HG03064 (cell line): Measurements from ENCODE around the gene BCL2L1.
A peak's percentile ranks its signal among the peaks of the same experiment; 100 is the strongest.

Experiments
- ATAC-seq: cut with Tn5 transposase; IDR thresholded peaks from one replicate; pipeline ENCODE4 v1.9.1; 2021; ENCODE audit warnings: low read depth; ENCODE audit not compliant: unreplicated experiment

BCL2L1 gene

DNA sequence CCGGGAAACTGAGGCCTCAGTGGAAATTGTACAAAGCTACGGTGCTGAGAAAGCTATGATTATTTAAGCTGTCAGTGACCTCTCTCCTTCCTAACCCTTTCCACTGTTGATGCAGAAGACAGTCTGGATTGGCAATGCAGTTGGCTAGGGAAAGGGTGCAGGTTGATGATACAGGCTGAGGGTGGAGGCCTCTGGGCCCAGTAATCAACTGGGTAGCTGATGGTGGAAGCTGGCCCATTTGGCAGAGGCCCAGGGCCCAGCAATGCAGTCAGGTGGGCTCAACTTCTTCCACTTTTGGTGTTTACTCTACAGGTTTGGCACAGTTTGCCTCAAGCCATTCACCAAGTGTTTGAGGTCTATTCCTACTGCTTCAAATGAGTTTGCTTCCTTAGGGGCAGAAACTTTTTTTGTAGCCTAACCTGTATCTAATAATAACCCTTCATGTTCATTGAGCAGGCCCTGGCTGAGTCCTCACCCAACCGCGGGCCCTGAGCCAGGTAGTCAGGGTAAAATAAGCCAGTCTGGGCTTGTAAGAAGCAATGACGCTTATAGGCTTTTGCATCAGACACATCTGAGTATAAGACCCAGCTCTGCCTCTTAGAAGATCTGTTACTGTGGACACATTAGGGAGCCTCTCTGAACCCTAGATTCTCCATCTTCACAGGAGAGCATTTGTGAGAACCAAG is 12.1 kb downstream of the BCL2L1 start:
- no peak for ATAC-seq

DNA sequence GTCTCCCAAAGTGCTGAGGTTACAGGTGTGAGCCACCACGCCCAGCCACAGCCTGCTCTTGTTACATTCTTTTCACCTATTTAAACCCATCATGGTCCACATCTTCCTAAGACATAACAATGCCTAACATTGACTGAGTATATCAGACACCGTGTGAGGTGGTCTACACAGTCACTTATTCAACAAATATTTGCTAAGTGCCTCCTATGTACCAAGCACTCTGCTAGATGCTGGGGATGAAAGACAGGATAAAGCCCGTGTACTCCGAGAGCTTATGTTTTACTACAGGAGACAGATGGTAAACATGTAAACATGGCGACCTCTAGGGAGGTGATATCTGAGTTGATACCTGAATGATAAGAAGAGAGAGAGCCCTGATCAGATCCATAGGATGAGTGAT is 12.7 kb downstream of the BCL2L1 start:
- no peak for ATAC-seq

- no peak for ATAC-seq
Measured at GRCh38 chr20:31708736-31709534, 13.7 kb downstream of the BCL2L1 start.

GRCh38 chr20:31707994-31708735 is 14.5 kb downstream of the BCL2L1 start:
- ATAC-seq, result no peak

DNA sequence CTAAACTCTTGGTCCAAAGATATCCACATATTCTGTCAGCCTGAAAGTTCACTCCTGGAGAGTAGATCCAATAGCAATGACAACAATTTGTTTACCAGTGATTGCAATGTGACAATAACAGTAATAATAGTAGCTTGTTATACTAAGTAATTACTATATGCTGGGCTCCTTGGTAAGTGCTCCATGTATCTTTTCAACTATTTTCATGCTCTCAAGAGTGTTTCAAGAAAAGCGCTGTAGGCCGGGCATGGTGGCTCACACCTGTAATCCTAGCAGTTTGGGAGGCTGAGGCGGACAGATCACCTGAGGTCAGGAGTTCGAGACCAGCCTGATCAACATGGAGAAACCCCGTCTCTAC is 15.4 kb downstream of the BCL2L1 start:
- ATAC-seq, result no peak

DNA sequence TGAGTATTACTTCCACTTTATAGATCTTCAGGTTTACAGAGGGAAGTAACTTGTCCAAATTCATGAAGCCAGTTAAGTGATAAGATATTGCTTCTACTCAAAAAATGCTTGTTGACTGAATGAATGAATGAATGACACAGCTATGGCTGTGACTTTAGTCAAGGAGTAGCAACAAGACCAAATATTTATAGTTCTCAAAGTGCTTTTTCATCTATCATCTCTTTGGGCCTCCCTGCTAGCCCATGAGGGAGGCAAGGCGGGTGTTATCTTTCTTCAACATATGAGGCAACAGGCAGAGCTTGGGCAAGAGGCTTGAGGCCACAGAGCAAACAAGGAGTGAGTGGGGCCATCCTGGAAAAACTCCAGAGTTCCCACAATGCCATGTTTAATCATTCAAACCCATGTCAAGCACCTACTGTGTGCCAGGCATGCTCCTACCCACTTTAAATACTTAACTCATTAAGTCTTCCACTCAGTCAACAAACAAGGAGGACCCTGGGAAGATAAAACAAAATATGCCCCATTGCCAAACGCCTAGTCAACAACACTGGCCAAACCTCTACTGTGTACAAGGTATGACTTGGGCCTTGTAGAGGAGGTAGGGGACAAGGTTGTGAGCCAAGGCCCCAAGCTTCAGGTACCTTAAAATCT is 15.9 kb downstream of the BCL2L1 start:
- no peak for ATAC-seq

DNA sequence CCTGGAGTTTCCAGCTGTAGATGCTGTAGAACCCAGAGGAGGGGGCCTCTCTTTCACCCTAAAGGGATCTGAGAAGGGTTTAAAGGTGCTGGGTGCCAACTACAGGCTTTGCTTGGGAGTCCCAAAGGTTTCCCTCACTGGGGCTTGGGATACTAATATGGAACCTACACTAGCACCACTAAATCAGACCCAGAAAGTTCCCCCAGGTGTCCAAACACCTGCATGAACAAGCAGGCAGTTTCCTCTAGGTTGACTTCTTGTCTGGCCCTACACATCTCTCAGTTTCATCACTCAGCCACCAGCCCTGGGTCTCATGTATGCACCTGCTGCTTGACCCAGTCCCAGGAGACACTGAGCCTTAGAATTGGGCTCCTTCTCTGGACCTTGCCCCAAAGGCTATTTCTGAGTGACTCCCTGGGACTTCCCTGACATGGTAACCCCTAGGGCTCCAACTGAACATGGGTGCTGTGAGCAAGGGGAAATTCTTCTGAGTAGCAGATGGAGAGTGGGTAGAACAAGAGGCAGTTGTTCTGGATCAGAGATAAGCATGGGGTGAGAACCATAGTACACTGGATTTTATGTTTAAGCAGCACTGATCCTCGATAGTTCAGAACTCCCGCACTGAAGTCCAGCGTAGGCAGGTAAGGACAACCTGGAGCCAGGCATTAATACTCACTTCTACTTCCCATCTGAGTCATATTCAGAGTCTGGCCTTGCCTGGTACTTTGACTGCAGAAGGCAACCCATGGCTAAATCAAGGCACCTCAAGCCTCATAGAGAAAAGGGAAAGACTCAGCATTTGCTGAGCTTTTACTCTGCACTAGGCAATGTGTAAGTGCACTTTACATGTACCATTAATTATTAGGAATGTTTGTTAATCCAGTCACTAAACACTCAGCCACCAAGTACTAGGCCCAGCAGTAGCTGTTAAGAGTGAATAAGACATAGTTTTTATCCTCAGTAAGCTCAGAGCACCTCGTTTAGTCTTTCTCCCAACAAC is 16.8 kb downstream of the BCL2L1 start:
- peak; percentile 84 for ATAC-seq

DNA sequence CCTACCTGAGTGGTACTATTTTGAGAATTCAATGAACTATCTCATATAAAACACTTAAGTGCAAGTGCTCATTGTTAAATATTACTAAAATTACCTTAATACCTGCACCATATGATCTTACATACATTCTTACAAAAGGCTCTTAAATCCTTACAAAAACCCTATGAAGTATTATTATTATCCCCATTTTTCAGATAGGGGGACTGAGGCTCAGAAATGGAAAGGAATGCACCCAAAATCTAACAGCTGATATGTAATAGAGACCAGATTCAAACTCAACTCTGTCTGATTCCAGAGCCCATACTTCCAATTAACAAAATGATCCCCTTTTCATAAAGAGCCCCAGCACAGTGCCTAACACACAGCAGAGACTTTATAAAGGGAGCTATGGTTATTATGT is 17.5 kb downstream of the BCL2L1 start:
- ATAC-seq, result no peak

GRCh38 chr20:31704225-31705119 is 18.2 kb downstream of the BCL2L1 start:
- ATAC-seq, result no peak

DNA sequence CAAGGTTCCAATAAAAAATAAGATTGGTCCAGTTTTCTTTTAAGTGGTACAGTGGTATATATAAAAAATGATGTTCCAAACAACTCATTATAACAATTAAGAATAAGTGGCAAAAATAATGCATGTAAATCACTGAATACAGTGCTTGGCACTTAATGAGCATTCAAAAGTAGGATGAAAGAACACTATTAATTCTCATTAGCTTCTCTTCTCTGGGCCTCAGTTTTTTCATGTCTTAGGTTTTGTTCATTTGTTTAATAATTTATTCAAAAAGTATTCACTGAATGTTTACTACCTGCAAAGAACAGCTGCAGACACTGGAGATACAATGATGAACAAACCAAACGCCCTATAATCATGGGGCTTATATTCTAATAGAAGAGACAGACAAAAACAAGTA is 21.1 kb downstream of the BCL2L1 start:
- ATAC-seq, result no peak

DNA sequence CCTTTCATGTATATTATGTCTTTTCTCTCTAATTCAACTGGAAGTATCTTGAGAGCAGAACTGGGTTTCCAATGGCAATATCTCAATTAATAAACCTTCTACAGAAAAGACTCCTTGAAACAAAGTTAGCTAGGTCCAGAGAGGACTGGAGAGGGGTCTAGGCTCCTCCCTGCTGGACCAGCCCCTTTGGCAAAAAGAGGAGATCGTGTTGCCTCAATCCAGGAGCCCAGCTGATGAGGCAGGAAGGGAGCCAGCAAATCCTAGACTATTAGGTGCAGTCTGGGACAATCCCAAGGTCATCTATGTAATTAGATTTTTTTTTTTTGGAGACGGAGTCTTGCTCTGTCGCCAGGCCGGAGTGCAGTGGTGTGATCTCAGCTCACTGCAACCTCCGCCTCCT is 21.9 kb downstream of the BCL2L1 start:
- no peak for ATAC-seq

DNA sequence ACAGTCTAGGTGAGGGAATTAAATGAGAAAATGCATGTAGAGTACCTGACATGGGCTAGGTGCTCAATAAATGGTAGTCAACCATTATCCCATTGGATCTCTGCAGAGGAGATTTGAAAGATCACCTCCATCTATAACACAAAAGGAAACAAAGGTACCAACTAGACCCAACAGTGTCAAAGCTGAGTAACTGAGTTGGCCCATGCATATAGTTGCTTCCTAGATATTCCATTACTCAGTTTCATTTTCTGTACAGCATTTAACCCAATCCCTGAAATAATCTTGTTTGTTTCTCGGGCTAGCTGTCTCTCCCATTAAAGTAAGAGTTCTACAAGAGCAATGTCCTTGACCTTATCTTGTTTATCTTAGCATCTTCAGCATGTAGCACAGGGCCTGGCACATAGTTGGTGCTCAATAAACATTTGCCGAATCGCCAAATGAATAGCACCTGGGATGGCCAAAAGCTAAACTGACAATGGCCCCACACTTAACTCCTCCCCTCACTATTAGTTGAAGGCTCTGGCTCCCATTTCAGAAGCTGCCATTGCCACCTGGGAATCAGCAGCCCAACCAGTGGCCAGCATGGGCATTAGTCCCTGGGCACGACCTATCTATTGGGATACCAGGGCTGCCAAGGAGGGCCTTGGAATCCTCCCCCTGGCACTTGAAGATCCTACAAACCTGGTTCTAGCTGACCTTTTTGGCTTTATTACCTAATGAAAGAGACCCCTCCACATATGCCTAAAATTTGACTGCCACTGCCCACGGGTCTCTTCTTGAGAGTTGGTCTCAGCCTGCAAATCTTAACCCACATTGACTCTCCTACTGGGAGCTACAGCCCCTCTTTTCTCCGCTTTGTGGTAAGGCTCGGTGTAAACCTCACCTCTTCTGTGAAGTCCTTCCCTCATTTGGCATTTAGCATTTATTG is 22.6 kb downstream of the BCL2L1 start:
- ATAC-seq, result no peak

GRCh38 chr20:31698803-31699718 is 23.6 kb downstream of the BCL2L1 start:
- ATAC-seq, result peak; percentile 97

DNA sequence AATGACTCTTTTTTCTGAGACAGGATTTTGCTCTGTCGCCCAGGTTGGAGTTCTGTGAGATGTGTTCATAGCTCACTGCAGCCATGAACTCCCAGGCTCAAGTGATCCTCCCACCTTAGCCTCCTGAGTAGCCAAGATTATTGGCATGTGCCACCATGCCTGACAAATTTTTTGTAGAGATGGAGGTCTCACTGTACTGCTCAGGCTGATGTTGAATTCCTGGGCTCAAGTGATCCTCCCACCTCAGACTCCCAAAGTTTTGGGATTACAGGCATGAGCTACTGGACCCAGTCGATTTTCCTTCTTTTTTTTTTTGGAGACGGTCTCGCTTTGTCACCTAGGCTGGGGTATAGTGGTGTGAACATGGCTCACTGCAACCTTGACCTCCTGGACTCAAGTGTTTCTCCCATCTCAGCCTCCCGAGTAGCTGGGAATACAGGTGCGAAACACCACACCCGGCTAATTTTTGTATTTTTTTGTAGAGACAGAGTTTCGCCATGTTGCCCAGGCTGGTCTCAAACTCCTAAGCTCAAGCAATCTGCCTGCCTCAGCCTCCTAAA is 24.3 kb downstream of the BCL2L1 start:
- no peak for ATAC-seq

- no peak for ATAC-seq
Measured at GRCh38 chr20:31695849-31696804, 26.5 kb downstream of the BCL2L1 start.
